Activated naive CD4-positive, alpha-beta T cell (primary cell): ENCODE data around the gene ATG9A.

Experiments
- DNase-seq, 4 experiments: peaks; one replicate each; lab custom pipeline; 2025; lab: John Stamatoyannopoulos, UW

ATG9A gene

DNA sequence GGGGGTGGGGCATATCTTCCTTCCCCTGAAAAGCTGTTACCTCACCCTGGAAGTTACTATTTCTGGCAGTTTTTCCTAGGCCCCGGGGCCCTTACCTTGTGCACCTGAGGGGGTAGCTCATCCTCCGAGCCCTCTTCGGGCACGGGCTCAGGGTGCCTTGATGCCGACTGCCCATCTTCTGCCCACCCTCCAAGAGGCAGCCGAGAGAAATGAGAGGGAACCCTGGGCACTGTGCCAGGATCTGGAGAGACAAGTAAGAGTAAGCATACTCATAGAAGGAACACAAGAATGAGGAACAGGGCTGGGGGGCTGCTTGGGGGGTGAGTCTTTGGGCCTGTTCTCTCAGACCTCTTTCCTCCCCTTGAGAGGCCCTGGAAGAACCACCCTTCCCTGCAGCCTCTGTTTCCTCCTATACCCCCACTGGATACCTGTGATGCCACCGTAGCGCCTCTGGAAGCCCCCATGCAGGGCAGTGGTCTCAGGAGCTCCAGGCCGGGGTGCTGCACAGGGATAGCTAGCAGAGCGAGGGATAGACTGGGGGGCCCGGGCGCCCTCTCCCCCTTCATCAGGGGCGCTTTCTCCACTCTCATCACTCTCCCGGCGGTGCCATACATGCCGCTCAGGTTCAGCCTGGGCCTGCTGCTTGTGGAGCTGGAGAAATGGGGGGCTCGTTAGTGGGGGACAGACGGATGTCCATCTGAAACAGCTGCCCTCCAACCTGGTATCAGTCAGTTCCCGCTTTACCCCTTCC is 8.6 kb downstream of the ATG9A start:
- DNase-seq, result no peak

DNA sequence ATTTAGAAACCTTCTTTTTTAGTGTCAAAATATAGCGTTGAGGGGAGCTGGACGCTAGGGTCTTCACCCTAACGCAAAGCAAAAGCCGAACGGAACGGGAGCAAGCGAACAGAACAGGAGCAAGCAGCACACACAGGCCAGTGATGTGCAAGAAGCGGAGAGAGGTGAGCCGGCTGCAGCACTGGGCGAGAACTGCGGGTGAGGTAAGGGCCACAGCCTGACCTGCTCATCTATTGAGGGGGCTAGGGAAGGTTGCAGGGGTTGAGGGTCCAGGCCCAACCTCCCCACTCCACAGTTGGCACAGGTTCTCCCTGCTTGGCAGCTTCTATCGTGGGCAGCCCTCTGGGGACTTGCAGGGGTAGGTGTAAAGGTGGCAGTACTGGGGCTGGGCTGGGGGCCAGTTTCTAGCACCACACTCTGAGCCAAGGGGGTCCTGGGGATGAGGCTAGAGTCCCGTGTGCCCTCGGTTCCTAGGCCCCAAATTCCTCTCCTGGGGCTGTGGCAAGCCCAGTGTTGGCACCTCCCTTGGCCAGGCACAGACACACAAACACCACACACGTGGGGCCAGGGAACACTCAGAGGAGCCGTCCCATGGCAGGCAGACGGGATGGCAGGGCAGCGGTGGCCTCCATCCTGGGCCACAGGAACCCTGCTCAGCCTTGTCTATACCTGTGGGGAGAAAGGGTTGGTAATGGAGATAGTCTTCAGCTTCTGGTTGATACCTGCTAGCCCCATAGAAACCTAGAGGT is 9.5 kb downstream of the ATG9A start:
- no peak for DNase-seq

DNA sequence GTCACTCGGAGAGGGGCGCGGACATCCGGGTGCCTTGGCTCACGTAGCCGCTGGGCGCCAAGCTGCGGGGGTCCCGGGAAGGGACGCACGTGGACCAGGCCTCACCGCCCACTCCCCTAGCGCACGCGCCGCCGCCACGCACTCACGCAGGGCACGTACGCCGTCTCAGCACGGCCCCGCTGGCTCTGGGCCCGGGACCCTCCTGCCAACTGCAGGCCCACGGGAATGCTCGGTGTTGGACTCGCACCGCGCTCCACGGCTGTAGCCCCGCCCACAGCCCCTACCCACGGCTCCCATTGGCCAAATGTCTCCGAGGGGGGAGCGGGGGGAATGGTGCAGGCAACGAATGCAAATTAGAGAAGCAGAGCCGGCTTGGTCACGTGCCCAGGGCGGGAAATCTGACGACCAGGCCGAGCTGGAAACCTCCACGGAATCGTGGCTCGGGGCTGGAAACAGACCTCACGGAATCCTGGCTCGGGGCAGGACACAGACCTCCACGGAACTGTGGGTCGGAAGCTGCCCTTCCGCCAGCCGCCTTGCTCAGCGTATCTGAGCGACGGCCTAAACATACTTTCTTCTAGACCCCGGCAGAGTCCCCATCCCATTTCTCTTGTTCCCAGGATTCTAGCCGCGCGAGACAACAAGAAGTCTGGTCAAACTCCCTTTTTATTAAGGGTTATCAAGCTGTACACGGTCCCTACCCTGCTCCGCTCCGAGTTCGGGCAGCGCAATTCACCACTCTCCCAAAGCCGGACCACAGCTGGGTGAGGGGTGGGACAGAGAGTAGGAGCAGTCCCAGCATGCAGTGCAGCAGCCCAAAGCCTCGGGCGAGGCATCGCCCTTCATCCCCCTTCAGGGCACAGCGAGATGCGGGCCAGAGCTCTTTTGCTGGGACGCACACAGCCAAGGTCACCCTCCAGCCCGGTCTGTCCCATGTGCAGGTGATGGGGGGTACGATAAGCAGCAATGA is 10.4 kb downstream of the ATG9A start, which contains the start of gene ABCB6:
ABCB6 (minus strand) TSS at position 227 of the 970 bp plus-strand sequence. CDS start 285 bp downstream, outside the sequence.
- DNase-seq, result peak; percentile 63 to 82 (median 70)

DNA sequence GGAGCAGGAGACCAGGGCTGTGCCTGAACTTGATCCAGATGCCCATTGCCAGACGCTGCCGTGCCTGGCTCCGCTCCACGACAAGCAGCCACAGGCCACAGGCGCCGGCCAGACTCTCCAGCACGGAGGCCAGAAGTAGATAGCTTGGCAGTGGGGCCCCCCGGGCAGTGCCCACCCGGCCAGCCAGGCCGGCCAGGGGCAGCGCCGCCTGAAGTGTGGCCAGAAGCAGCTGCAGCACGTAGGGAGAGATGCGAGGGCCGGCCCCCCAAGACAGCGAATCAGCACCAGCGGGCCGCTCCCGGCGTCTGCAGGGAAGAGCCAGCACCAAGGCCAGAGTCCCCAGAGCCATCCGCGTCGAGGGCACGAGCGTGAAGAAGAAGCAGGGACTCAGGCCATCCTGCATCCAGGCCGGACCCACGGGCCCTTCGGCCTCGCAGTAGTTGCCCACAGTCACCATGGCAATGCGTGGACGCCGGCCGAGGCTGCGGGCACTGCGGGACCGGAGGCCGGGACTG is 11.2 kb downstream of the ATG9A start:
- DNase-seq, result no peak

DNA sequence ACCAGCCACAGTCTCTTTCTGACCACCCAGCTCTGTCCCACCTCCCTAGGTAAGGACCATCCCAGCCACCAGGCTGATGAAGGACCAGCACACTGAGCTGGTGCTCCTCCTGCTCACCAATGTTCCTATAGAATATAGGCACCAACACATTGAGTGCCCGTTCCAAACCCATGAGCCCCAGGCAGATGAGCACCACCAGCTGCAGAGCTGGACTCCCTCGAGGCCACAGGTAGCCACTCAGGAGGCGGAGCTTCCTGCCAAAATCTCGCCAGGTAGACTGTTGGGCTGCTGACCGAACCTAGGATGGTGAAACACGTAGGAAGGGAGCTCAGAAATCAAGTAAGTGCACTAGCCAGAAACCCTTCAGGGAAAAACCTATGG is 12.9 kb downstream of the ATG9A start:
- no peak for DNase-seq

DNA sequence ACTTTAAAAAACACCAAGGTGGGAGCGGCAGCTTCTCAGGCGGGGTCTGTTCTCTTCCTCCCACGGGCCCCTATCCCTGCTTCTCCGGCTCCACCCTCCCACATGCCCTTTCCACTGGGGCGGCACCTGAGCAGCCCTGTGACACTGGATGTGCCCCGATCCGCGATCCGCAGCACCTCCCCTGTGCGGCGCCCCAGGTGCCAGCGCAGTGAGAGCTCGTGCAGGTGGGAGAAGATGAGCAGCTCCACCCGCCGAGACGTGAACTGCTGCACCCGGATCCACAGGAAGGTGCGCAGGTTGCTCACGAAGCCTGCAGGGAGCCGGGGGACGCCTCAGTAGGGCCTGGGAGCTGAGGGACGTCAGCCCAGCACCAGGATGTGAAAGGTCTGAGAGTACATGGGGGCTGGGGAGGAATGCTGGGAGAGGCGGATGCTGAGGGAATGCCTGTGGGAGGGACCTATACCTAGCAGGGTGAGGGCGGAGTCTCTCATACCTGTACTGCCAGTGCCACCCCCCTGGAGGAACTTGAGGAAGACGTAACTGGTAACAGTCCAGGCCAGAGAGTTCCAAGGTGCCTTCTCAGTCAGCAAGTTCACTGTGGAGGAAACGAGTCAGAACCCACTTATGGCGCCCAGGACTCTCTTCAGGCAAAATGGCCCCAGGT is 13.4 kb downstream of the ATG9A start:
- no peak for DNase-seq

DNA sequence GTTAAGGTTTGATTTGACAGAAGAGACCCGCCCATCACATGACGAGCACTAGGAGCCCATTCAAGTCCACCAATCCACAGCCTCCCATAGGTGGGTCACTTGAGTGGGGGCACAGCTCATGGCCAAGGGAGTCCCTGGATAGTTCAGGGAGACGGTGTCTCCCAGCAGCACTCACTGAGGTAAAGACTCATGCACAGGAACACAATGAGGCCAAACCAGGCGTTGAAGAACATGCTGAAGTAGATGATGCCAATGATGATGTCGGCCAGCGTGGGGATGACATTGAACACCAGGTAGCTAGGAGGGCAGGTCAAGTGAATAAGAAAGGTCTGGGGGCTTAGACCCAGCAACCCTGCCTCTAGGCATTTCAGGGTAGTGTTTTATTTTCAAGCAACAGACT is 14.7 kb downstream of the ATG9A start:
- no peak for DNase-seq

DNA sequence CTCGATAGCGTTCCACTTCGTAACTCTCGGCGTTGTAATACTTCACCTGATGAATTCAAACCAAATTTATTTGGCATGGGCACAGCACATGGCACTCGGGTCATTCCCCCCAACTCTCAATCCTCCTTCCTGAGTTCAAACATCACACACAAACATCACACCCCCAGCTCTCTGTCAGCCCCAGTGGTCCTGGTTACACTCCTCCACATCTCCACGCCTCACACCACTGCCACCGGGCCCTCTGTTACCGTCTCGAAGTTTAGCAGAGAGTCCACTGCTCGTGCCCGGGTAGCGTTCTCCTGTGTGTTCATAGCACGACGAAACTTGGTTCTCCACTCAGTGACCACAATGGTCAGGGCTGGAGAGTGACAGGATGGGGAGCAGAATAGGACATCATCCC is 15.3 kb downstream of the ATG9A start:
- DNase-seq, result no peak

DNA sequence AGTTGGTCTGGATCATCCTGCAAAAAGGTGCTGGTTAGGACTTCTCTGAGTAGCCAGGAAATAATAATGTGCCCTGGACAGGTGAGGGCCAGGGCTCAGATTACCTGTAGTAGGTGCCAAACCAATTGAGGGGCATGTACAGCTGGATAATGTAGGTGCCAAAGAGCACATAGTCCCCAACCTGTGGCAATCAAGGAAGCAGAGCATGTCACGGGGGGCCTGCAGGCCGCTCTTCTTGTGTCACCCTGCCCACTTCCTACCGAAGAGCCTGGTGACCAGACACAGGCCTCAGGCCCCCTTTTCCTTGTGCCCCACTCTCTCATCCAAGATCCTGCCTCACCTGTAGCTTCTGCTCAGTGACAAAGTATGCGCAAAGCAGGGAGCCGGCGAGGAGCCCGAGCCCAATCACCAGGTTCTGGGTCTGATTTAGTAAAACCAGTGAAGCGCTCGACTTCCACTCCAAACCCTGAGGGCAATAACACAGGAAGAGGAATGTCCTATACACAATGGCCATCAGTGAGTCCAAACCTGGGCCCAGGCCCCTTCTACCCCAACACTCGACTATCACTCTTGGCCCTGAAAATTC is 15.9 kb downstream of the ATG9A start:
- no peak for DNase-seq

DNA sequence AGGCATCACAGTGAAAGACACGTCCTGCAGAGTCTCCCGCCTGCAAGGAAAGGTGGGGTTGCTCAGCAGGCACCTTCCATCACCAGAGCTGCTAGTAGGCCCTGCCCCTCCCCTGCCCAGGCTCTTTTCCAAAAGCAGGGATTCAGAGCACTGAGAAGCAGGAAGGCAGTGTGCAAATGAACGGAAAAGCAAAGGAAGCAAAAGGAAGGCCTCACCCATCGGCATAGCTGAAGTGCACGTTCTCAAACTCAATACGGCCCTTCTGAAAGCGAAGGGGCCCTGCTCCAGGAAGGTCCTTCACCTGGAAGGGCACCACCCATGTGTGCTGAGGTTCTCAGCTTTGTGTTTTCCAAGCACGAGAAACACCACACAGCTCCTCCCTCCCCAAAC is 16.4 kb downstream of the ATG9A start:
- no peak for DNase-seq

DNA sequence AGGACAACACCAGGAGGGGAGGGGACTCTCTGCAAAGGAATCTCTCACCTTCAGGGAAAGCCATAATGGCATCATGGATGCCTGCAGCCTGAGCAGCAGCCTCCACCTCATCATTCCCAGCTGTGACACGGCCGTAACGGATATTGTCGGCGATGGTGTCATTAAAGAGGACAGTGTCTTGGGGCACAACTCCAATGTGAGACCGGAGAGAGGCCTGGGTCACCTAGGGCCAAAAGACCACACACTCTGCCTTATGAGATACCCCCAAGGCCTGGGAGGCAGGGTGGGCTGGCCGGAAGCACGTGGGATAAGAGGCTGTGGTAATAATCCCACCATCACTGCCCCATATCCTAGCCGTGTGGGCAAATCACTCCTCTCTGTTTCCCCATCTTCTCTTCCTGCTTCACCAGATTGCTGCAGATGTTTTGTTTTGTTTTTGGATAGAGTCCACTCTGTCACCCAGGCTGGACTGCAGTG is 18.5 kb downstream of the ATG9A start:
- no peak for DNase-seq

DNA sequence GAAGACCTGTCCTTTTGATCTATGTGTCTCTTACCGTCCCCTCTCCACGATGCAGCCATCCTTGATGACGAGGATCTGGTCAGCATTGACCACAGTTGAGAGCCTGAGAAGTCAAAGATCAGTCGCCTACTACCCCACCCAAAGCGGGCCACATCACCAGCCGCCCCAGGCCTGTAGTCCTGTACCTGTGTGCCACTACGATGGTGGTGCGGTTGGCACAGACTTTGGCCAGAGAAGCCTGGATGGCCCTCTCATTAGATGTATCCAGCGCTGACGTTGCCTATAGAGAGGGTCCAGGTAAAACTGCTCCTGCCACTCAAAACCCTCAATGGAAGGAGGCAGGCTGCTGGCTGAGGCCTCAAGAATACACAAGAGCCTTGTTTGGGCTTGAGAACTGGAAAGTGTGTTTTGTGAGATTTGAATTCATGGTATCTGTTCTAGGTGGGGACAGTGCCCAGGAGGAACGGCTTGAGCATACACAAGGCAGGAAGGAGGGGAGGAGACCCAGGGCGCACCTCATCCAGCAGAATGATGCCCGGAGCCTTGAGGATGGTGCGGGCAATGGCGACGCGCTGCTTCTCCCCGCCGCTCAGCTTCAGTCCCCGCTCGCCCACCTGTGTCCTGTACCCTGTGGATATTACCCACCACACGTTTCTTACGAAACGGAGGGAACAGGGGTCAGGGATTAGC is 19.1 kb downstream of the ATG9A start:
- no peak for DNase-seq

DNA sequence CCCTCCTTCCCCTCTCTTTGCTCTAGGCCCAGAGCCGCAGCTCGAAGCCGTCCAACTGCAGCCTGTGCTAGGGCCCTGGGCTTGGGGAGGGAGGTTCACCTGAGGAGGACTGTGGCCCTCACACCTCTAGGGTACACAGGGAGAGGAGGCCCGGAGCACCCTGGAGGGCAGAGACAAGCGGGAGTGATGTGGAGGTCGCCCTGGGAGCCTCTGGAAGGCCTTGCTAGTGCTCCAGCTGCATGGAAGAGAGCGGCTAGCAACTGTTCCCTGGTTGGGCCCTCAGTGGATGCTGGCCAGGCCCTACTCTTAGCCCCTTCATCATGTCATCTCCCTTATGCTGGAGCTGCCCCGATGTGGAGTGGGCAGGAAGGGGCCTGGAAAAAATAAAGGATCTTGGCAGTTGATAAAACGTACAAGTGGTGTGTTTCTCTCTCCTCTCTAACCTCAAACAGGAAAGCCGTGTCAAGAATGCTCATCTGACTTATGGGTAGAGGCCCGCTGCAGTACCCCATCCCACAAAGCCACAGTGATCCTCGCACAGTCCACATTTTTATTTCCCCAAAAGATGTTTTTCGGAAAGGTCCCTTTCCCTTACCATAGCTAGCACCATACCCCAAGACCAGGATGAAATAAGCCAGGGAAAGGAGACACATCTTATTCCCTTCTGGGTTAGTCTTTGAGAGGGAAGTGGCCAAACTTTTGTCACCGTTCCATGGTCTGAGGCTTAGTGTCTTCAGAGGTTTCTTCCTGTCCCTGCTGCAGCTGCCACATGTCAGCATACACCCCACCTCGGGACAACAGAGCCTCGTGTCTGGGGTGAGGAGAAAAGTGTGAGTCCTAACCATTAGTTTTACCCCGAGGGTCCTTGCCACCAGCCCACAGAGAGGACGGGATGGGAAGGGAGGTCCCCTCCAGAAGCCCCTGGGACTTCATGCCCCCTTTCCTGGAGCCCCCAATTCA is 19.9 kb downstream of the ATG9A start:
- no peak for DNase-seq

DNA sequence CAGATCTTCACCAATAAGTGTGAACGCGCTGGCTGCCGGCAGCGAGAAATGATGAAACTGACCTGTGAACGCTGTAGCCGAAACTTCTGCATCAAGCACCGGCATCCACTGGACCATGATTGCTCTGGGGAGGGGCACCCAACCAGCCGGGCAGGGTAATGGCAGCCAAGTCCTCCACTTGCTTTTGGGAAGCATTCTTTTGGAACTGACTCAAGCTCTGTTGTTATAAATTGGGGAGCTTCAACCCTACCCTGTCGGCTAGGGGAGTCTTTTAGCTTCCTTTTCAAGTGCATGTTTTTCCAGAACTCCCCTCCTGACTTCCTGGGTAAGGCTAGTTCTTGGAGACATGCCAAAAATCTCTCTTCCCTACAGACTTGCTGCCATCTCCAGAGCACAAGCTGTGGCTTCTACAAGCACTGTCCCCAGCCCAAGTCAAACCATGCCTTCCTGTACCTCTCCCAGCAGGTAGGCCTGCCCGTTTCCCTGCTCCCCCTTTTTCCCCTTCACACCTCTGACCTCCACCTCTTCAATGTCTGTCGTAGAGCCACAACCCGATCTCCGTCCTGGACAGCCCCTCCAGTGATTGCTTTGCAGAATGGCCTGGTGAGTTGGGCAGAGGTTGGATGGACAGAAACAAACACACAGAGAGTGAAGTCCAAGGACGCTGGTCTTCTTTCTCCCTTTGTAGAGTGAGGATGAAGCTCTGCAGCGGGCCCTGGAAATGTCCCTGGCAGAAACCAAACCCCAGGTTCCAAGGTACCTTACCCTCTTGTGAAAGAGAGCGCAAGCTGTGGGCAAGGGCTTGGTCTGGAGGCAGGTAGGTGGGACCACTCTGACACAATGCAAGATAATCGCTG is 21.3 kb downstream of the ATG9A start:
- DNase-seq, result no peak

DNA sequence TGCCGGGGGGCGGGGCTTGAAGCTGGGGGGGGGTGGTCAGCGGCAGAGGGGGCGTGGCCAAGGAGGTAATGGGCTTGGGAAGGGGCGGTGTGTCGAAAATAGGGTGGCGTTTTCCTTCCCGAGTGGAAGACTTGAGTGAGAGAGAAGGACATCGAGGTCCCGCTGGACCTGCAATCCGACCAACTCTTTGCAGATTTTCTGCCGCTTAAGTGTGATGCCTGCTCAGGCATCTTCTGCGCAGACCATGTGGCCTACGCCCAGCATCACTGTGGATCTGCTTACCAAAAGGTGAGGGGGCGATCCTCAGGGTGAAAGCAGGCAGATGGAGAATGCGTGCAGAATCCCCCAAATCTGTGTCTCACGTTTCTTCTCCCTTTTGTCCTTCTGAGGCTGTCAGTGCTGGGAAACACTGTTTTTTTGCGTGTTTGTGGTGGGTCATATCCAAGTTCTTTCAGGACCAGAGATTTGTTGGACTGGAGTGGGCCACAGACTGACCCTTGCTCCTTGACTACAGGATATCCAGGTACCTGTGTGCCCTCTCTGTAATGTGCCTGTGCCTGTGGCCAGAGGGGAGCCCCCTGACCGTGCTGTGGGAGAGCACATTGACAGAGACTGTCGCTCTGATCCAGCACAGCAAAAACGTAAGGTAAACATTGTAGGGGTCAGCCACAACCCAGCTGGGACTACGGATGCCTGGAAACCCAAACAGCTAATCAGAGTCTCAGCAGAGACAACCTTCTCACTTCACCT is 22.1 kb downstream of the ATG9A start:
- DNase-seq, result no peak

DNA sequence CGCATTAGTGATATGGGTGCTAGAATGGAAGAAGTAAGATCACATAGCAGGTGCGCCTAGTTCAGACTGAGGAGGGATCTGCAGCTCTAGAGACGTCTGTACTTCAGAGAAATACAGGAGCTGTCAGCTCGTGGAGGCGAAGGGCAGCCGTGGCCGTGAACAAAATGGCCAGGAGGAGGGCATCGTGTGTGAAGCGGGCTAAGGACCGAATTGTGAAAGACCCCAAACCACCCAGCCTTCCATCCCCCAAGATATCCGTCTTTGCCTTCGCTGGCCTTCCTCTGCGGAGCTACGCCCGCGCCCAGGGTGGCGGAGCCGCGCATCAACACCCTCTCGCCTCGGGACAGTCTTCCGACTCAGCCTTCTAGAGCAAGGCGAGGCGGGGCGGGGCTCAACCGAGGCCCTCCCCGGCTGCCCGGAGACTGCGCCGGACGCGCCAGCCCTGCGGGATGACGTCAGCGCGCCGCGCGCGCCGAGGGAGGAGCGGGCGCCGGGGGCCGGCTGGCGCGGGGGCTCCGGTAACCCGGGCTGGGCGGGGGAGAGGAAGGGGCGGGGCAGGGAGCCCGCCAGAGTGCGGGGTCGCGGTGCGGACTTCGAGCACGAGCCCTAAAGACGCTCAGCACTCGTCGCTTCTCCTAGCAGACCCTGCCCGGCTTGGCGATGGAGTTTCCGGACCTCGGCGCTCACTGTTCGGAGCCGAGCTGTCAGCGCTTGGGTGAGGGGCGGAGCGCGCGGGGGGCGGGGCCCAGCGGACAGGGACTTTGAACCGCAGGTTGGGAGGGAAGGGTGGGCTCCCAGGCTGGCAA is 22.9 kb downstream of the ATG9A start, which contains the start of gene ZFAND2B:
ZFAND2B (plus strand) TSS at position 455 of the 806 bp plus-strand sequence; CDS start at position 661, 206 bp downstream.
- DNase-seq, result peak; percentile 84 to 95 (median 88)

DNA sequence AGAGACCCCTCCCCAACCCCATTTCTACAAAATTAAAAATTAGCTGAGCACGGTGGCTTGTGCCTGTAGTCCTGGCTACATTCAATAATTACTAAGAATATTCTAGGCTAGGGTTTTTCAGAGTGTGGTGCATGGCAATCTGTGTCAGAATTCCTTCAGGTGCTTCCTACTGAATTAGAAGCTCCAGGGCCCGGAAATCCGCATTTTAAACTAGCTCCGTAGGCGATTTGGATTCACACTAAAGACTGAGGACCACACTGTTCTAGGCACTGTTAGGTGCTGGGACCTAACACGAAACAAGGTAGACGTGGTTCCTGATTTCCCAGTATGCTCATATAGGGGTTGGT is 23.5 kb downstream of the ATG9A start:
- no peak for DNase-seq
